ENCODE measurements around the gene STUM.

DNA sequence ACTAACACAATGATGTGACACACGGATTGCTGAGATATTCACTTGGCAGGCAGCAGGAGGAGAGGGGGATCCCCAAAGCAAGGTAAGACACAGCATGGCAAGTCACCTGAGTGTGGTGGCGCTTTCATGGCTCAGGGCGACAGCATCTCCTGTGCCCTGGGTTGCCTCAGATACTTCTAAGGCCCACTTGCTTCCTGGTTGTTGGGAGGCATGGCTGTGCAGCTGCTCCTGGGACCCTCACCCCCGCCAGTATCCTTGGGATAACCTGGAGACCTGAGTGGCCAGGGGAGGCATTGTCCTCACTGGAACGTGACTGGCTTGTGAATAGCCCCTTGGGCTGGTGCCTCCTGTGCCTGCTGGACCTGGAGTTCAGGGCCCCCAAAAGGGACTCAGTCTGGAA lies 69.8 kb downstream of the STUM start:
- TF ChIP-seq, protein P1, sequence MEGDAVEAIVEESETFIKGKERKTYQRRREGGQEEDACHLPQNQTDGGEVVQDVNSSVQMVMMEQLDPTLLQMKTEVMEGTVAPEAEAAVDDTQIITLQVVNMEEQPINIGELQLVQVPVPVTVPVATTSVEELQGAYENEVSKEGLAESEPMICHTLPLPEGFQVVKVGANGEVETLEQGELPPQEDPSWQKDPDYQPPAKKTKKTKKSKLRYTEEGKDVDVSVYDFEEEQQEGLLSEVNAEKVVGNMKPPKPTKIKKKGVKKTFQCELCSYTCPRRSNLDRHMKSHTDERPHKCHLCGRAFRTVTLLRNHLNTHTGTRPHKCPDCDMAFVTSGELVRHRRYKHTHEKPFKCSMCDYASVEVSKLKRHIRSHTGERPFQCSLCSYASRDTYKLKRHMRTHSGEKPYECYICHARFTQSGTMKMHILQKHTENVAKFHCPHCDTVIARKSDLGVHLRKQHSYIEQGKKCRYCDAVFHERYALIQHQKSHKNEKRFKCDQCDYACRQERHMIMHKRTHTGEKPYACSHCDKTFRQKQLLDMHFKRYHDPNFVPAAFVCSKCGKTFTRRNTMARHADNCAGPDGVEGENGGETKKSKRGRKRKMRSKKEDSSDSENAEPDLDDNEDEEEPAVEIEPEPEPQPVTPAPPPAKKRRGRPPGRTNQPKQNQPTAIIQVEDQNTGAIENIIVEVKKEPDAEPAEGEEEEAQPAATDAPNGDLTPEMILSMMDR (conservative IDR thresholded peaks at IDR 0.05; ENCODE audit: low read depth in 2 of 2): no peak
- TF ChIP-seq EZH2phosphoT487 (IDR thresholded peaks at IDR 0.05; ENCODE audit: unreplicated experiment): no peak
- TF ChIP-seq POLR2AphosphoS5 (IDR thresholded peaks at IDR 0.05; ENCODE audit: low read depth): no peak
- TF ChIP-seq, protein P2, sequence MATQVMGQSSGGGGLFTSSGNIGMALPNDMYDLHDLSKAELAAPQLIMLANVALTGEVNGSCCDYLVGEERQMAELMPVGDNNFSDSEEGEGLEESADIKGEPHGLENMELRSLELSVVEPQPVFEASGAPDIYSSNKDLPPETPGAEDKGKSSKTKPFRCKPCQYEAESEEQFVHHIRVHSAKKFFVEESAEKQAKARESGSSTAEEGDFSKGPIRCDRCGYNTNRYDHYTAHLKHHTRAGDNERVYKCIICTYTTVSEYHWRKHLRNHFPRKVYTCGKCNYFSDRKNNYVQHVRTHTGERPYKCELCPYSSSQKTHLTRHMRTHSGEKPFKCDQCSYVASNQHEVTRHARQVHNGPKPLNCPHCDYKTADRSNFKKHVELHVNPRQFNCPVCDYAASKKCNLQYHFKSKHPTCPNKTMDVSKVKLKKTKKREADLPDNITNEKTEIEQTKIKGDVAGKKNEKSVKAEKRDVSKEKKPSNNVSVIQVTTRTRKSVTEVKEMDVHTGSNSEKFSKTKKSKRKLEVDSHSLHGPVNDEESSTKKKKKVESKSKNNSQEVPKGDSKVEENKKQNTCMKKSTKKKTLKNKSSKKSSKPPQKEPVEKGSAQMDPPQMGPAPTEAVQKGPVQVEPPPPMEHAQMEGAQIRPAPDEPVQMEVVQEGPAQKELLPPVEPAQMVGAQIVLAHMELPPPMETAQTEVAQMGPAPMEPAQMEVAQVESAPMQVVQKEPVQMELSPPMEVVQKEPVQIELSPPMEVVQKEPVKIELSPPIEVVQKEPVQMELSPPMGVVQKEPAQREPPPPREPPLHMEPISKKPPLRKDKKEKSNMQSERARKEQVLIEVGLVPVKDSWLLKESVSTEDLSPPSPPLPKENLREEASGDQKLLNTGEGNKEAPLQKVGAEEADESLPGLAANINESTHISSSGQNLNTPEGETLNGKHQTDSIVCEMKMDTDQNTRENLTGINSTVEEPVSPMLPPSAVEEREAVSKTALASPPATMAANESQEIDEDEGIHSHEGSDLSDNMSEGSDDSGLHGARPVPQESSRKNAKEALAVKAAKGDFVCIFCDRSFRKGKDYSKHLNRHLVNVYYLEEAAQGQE (IDR thresholded peaks at IDR 0.05; ENCODE audit: unreplicated experiment): no peak
- TF ChIP-seq CREB1 (CRISPR knock-in tag; IDR thresholded peaks at IDR 0.05; ENCODE audit: low read depth): no peak
- no peak for TF ChIP-seq STAT1 (IDR thresholded peaks at IDR 0.05; ENCODE audit: unreplicated experiment)
- TF ChIP-seq EZH2 (IDR thresholded peaks at IDR 0.05; ENCODE audit: low read depth, unreplicated experiment): no peak
- TF ChIP-seq NANOG (IDR thresholded peaks at IDR 0.05; ENCODE audit: borderline replicate concordance): no peak
- TF ChIP-seq ZNF331 (CRISPR knock-in tag; IDR thresholded peaks at IDR 0.05; ENCODE audit: low read depth): no peak
- TF ChIP-seq, protein P3, sequence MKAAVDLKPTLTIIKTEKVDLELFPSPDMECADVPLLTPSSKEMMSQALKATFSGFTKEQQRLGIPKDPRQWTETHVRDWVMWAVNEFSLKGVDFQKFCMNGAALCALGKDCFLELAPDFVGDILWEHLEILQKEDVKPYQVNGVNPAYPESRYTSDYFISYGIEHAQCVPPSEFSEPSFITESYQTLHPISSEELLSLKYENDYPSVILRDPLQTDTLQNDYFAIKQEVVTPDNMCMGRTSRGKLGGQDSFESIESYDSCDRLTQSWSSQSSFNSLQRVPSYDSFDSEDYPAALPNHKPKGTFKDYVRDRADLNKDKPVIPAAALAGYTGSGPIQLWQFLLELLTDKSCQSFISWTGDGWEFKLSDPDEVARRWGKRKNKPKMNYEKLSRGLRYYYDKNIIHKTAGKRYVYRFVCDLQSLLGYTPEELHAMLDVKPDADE (IDR thresholded peaks at IDR 0.05): no peak
- TF ChIP-seq JUNB (IDR thresholded peaks at IDR 0.05; ENCODE audit: unreplicated experiment): no peak
